Gastrocnemius medialis (tissue), 4 donors: ENCODE measurements around the gene COMMD3. TPM values are rescaled to one million over a fixed set of nuclear protein-coding genes. Genes with fewer than 3 reads are reported as not detected.

Experiments used
- total RNA-seq, 4 donors: library from RNA; depleted of rRNA; stranded (reverse); fragments of >200 nt; gene quantifications; one replicate each; pipeline versions ENCODE4 v1.1.0 to v1.2.3, GENCODE V29; 2016

Gene COMMD3
- total RNA-seq, 4 donors from 2014 or later = 26.8 to 50.9 (median 37.9) TPM

Other genes starting within 250 kb of the COMMD3 start
- not detected for gene EBLN1, start 98.4 kb upstream of the COMMD3 start, total RNA-seq
- gene BMI1, start 4.7 kb downstream of the COMMD3 start, total RNA-seq = 10 to 100 TPM; 22.4 to 68.4 (median 57.6) TPM
- under 1 TPM in 1 of 4 donors, not detected in 3; 0.12 TPM for gene SPAG6, start 29.1 kb downstream of the COMMD3 start, total RNA-seq